ENCODE measurements around the gene RIMBP3B. TPM values are rescaled to one million over a fixed set of nuclear protein-coding genes. Genes with fewer than 3 reads are reported as not detected.

RIMBP3B gene
- total RNA-seq, result under 0.01 and 0.16 TPM in 2 replicates

DNA sequence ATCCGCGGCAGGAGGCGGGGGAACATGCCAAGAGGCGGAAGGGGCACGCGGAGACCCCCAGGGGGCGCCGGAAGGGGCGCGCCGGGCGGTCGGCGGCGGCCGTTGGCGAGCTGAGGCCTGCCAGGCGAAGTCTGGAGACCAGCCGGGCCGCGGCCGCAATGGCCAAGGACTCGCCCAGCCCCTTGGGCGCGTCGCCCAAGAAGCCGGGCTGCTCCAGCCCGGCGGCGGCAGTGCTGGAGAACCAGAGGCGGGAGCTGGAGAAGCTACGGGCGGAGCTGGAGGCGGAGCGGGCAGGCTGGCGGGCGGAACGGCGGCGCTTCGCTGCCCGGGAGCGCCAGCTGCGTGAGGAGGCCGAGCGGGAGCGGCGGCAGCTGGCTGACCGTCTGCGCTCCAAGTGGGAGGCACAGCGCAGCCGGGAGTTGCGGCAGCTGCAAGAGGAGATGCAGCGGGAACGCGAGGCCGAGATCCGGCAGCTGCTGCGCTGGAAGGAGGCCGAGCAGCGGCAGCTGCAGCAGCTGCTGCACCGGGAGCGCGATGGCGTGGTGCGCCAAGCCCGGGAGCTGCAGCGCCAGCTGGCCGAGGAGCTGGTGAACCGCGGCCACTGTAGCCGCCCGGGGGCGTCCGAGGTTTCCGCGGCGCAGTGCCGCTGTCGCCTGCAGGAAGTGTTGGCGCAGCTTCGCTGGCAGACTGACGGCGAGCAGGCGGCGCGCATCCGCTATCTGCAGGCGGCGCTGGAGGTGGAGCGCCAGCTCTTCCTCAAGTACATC lies at the start of gene RIMBP3B:
Gene RIMBP3B, plus strand, starts transcription at position 51 of the 767 bp plus-strand sequence. Its CDS starts 108 bp downstream, at position 159.

GRCh38 chr22:21417227-21417746 lies 33.7 kb downstream of the RIMBP3B start, which contains the start of gene HIC2:
HIC2 (plus strand) TSS chr22:21417371; CDS start chr22:21442832, 25,461 bp downstream.

Other genes starting within 250 kb of the RIMBP3B start
- 2.8 and 3.3 TPM in 2 replicates for gene HIC2, start 33.6 kb downstream of the RIMBP3B start, total RNA-seq
- 0.34 and 1.1 TPM in 2 replicates for gene TMEM191C, start 83.6 kb downstream of the RIMBP3B start, total RNA-seq
- 0.09 and 0.47 TPM in 2 replicates for gene RIMBP3C, start 167.7 kb downstream of the RIMBP3B start, total RNA-seq
- 12.2 and 23.2 TPM in 2 replicates for gene UBE2L3, start 184.0 kb downstream of the RIMBP3B start, total RNA-seq
- gene YDJC, start 246.3 kb downstream of the RIMBP3B start, total RNA-seq, result 4.4 and 10.2 TPM in 2 replicates
- gene CCDC116, start 249.0 kb downstream of the RIMBP3B start, total RNA-seq, result 0.16 and 0.26 TPM in 2 replicates

Data from bronchial smooth muscle cell (primary cell).